HS-5 (cell line): ENCODE data around the gene PRPS2.

Experiments
- DNase-seq: peaks from one replicate; pipeline ENCODE4 v3.0.0-alpha.2; 2012; ENCODE audit warnings: low read depth

The PRPS2 gene

DNA sequence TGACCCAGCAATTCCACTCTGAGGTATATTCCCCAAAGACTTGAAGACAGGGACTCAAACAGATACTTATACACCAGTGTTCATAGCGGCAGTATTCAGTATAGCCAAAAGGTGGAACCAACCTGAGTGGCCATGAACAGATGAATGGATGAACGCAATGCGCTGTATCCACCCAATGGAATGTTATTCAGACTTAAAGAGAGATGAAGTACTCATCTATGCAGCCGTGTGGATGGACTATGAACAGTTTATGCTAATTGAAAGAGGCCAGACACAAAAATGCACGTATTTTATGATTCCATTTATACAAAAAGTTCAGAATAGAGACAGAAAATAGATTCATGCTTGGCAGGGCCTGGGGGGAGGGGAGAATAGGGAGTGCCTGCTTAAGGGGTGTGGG lies 26.3 kb downstream of the PRPS2 start:
- no peak for DNase-seq

DNA sequence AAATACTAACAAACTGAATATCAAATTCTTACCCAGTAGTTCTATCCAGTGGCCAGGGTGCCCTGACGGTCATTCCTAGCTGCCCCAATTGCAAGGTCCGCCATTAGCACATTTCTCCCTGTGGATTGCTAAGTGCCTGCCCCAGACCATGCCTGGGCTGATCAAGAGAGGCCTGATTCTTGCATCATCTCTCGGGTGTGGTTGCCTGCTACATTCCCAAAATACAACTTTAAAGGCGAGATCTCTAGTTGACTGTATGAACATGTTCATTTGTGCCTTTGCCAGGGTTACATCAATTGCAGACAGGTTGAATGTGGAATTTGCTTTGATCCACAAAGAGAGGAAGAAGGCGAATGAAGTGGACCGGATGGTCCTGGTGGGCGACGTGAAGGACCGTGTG lies 28.0 kb downstream of the PRPS2 start:
- no peak for DNase-seq

DNA sequence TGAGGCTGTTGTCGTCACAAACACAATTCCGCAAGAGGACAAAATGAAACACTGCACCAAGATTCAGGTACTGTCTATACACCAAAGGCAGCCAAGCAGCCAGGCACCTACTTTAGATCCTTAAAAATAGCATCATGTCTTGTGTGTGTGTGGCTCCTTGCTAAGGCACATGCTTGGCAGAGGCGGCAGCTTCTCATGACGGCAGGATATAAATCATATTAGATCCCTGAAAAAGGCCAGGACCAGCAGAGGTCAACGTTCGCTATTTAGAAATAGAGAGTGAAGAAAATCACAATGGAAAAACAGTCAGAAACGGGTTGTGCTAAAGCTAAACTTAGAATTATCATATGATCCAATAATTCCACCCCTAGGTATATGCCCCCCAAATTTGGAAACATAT lies 29.5 kb downstream of the PRPS2 start:
- no peak for DNase-seq

DNA sequence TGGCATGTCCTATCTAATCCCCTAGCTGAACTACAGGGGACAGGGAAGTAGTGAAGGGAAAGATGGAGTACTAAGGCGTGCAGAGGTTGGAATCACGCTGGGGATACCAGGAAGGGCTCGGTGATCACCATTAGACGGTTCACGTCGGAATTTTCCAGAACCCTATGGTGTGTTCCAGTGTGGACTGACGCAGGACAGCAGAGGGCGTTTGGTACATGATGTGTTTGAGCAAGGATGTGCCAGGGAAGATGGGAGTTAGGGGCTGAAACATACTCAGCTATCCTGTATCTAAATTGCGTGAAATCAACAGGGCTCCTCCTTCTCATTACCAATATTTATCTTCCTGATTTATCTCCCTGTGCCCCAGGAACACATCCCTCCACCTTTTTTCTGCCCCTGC lies 33.7 kb downstream of the PRPS2 start:
- no peak for DNase-seq

GRCh38 chrX:12825801-12826200 lies 34.6 kb downstream of the PRPS2 start:
- DNase-seq = peak; percentile 42

DNA sequence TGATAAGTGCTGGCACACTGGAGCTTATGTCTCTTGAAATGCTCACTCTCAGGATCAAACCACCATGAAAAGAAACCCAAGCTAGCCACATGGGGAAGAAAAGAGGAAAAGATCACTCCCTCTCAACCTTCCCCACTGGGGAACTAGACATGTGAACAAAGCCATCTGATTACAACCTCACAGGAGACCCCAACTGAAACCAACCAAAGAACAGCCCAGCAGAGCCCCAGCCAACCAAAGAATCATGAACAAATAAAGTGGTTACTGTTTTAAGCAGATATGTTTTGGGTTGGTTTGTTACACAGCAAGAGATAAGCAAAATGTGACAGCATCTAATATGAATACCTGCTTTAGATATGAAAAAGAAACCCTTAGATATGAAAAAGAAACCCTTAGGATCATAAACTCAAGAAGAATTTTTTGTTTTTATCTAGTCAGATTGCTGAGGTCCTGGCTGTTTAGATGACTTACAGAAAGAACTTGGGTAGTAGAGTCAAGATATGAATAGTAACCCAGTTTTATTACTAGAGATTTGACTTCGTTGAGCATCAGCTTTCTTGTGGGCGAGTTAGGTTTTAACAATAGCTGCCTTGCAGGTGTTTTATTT lies 52.0 kb downstream of the PRPS2 start:
- DNase-seq = no peak

DNA sequence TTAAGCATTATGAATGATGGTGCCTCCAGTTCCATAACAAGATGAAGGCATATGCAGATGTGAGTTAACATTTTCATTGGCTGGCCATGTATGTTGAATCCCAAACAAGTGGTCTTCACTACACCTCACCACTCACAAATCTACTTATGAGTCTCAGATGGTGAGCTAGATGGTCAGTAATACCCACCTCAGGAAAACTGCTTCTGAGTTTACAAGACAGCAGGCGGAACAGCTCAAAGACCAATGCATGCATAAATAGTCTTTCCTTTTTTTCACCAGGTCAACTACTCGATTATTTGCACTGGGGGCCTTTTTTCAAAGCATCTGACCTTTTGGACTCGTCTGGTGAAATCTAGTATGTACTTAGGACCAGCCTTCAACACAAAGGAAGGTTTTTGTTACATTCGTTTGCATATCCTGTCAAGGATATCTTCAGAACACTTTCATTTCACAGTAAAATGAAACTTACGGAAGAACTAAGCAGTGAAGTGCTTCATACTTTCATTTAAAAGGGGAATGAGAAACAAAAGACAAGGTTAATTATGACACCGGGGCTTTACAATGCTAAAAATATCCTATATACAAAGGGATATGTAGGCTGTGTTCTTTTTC lies 52.6 kb downstream of the PRPS2 start:
- no peak for DNase-seq

- no peak for DNase-seq
These were observed 53.1 kb downstream of the PRPS2 start for GRCh38 chrX:12844319-12844718.

DNA sequence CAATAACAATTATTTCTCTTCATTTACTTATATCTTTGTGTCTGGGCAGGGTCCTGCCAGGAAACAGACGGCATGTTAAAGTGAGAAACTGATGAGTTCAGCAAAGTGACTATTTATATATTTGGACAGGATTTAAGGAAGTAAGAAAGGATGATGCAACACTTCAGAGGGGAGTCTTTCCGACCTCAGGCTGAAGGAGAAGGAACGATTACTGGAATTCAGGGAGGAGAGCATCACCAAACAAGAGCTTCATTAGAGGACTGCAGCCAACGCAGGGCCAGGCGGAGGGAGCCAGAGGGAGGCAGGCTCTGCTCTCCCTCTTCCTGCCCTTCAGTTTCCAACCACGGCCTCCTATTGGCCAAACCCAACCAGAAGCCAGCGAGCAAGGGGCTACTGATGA lies 74.1 kb downstream of the PRPS2 start:
- DNase-seq = no peak

GRCh38 chrX:12866451-12867377 lies 75.5 kb downstream of the PRPS2 start, which contains the start of gene TLR7:
Gene TLR7, plus strand, starts transcription at chrX:12867072. Its CDS starts 507 bp downstream, at chrX:12867579.
- no peak for DNase-seq

DNA sequence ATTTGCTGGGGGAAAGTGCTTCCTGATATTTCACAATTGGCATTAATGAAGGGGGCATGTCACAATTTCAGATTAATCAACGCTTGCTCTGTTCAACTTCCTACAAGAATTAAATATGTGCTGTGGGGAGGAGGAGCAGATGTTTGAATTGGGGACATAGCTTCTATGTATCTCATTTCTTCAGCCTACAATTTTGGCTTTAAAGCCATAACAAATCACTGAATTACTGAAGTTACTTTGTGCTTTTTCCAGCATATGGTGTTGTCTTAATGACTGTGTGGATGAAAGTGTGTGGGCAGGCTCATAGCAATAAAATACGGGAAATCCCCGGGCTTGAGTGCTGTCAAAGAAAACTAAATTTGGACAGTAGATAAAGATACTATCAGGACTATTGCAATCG lies 76.5 kb downstream of the PRPS2 start:
- no peak for DNase-seq

GRCh38 chrX:12868747-12869146 lies 77.5 kb downstream of the PRPS2 start:
- DNase-seq = no peak

GRCh38 chrX:12871257-12871656 lies 80.0 kb downstream of the PRPS2 start:
- DNase-seq = no peak

DNA sequence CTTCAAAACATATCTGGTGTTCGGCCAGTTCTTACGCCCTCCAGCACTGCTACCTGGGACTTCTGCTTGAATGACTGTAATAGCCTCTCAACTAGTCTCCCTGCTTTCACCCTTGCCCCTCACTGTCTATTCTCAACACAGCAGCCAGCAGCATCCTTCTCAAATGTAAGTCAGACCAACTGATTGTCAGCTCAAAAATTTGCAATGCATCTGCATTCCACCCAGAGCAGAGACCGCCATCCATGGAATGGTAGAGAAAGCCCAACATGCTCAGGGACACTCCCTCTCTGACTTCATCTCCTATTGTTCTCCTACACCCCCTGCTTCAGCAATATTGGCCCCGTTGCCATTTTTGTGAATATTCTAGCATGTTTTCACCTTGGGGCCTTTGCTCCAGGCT lies 81.5 kb downstream of the PRPS2 start:
- DNase-seq = no peak
